Smooth muscle cell (in vitro differentiated cells): ENCODE results near the gene SPEM3. TPM values are rescaled to one million over a fixed set of nuclear protein-coding genes. Genes with fewer than 3 reads are reported as not detected.

Experiments used
- DNase-seq: peaks from one replicate; lab custom pipeline; 2025; ENCODE audit not compliant: unreplicated experiment; lab: John Stamatoyannopoulos, UW
- H2AFZ ChIP-seq: fragments of 200-600 bp; sonication (generic); 2 replicates; pipeline ENCODE4 v1.6.0; 2016; ENCODE audit warnings: antibody characterized with exemption, low read depth, mild to moderate bottlenecking
- H3F3A ChIP-seq: fragments of 200-600 bp; sonication (generic); 2 replicates; pipeline ENCODE4 v1.6.0; 2017; ENCODE audit warnings: antibody characterized with exemption, low read depth
- H3K27ac ChIP-seq: fragments of 200-600 bp; sonication (generic); 2 replicates; pipeline ENCODE4 v1.5.1; 2016; ENCODE audit warnings: low read depth, mild to moderate bottlenecking
- H3K27me3 ChIP-seq: fragments of 200-600 bp; sonication (generic); 2 replicates; pipeline ENCODE4 v1.6.1; 2016; ENCODE audit warnings: low read depth, mild to moderate bottlenecking
- H3K36me3 ChIP-seq: fragments of 200-600 bp; sonication (generic); 2 replicates; pipeline ENCODE4 v1.5.1; 2016; ENCODE audit warnings: low read depth
- H3K4me1 ChIP-seq: fragments of 200-600 bp; sonication (generic); 2 replicates; pipeline ENCODE4 v1.5.1; 2016; ENCODE audit warnings: low read depth
- H3K4me2 ChIP-seq: fragments of 200-600 bp; sonication (generic); 2 replicates; pipeline ENCODE4 v1.6.0; 2016; ENCODE audit warnings: mild to moderate bottlenecking
- H3K4me3 ChIP-seq: fragments of 200-600 bp; sonication (generic); 2 replicates; pipeline ENCODE4 v1.5.1; 2016; ENCODE audit warnings: mild to moderate bottlenecking
- H3K79me2 ChIP-seq: fragments of 200-600 bp; sonication (generic); 2 replicates; pipeline ENCODE4 v1.6.0; 2016; ENCODE audit warnings: low read depth, mild to moderate bottlenecking
- H3K9ac ChIP-seq: fragments of 200-600 bp; sonication (generic); 2 replicates; pipeline ENCODE4 v1.6.0; 2016; ENCODE audit warnings: low read depth
- H3K9me3 ChIP-seq: fragments of 200-600 bp; sonication (generic); replicated peaks from 2 replicates; pipeline ENCODE4 v1.5.1; 2016; ENCODE audit warnings: low read depth
- H4K20me1 ChIP-seq: fragments of 200-600 bp; sonication (generic); 2 replicates; pipeline ENCODE4 v1.6.0; 2016; ENCODE audit warnings: low read depth
- CTCF ChIP-seq: fragments of 200-600 bp; sonication (generic); IDR thresholded peaks from 2 replicates; pipeline ENCODE4 v1.5.1; 2017; ENCODE audit warnings: borderline replicate concordance, mild to moderate bottlenecking, antibody characterized with exemption; ENCODE audit not compliant: insufficient read depth, poor library complexity, severe bottlenecking
- WGBS: methylation state at CpG from one replicate; pipeline ENCODE4 v1.1.7; 2016; ENCODE audit warnings: low lambda C conversion rate; 5-methylcytosine and 5-hydroxymethylcytosine counted together
- polyA plus RNA-seq: library from polyadenylated mRNA; unstranded; fragments of >200 nt; fragmentation: Nextera tagmentation; extraction: Ambion mirVana; gene quantifications from 2 replicates; pipeline ENCODE4 v1.2.1, GENCODE V29; 2016
- total RNA-seq: library from RNA; depleted of rRNA; stranded (reverse); fragments of >200 nt; gene quantifications from 2 replicates; pipeline ENCODE4 v1.2.3, GENCODE V29; 2014

SPEM3 gene
- total RNA-seq (not detected in 2 replicates), polyA plus RNA-seq (0.14 TPM in 1 of 2 replicates, not detected in the other)

GRCh38 chr17:7428557-7428956, at the start of gene SPEM3:
Gene SPEM3 (plus strand): TSS chr17:7428857. CDS start chr17:7428903, 46 bp downstream.
- no peaks in the 10 kb centered on the region for H3F3A ChIP-seq
- H3K4me2 ChIP-seq = no peak within 1 kb of the TSS
- H3K27me3 ChIP-seq = no peaks in the 10 kb centered on the region
- H2AFZ ChIP-seq = no peak within 1 kb of the TSS
- H3K27ac ChIP-seq = no peak within 1 kb of the TSS
- no peaks in the 10 kb centered on the region for H3K4me1 ChIP-seq
- H4K20me1 ChIP-seq = no peaks in the 10 kb centered on the region
- no peak for DNase-seq
- no peaks in the 10 kb centered on the region for H3K36me3 ChIP-seq
- WGBS = 84% methylated on average over 5 of the region's 5 CpGs
- H3K79me2 ChIP-seq = no peaks in the 10 kb centered on the region
- no peak within 1 kb of the TSS for H3K9ac ChIP-seq
- no peak within 1 kb of the TSS for H3K4me3 ChIP-seq
- no peaks in the 10 kb centered on the region for H3K9me3 ChIP-seq
- no peak for TF ChIP-seq CTCF

GRCh38 chr17:7379134-7379533, 49.5 kb upstream of the SPEM3 start:
- H3K4me1 ChIP-seq = peaks cover 16% of the 10 kb centered on the region
- 98% methylated on average over 3 of the region's 3 CpGs for WGBS
- no peak overlapping the region for H3K27ac ChIP-seq
- DNase-seq = no peak
- H3K36me3 ChIP-seq = no peaks in the 10 kb centered on the region
- H3F3A ChIP-seq = no peaks in the 10 kb centered on the region
- H3K27me3 ChIP-seq = peaks cover 22% of the 10 kb centered on the region
- TF ChIP-seq CTCF = no peak
- H4K20me1 ChIP-seq = no peaks in the 10 kb centered on the region
- H3K4me3 ChIP-seq = no peak overlapping the region
- no peak overlapping the region for H2AFZ ChIP-seq
- no peak overlapping the region for H3K4me2 ChIP-seq
- H3K9me3 ChIP-seq = no peaks in the 10 kb centered on the region
- no peaks in the 10 kb centered on the region for H3K79me2 ChIP-seq
- no peak overlapping the region for H3K9ac ChIP-seq

GRCh38 chr17:7380321-7380720, 48.3 kb upstream of the SPEM3 start:
- no peak overlapping the region for H3K27ac ChIP-seq
- no peaks in the 10 kb centered on the region for H3F3A ChIP-seq
- H3K79me2 ChIP-seq = no peaks in the 10 kb centered on the region
- peak overlapping the region; percentile 95 for H3K4me2 ChIP-seq
- peak overlapping the region; percentile 65 for H3K4me3 ChIP-seq
- 50% methylated on average over 7 of the region's 7 CpGs for WGBS
- no peak for DNase-seq
- no peaks in the 10 kb centered on the region for H3K36me3 ChIP-seq
- H3K27me3 ChIP-seq = peaks cover 22% of the 10 kb centered on the region
- H2AFZ ChIP-seq = peak overlapping the region; percentile 51
- no peaks in the 10 kb centered on the region for H3K9me3 ChIP-seq
- H4K20me1 ChIP-seq = no peaks in the 10 kb centered on the region
- H3K4me1 ChIP-seq = peaks cover 19% of the 10 kb centered on the region
- no peak for TF ChIP-seq CTCF
- H3K9ac ChIP-seq = peak overlapping the region; percentile 62
